HL-60 (cell line): Measurements from ENCODE around the gene SAPCD2.

Source experiments
- CTCF ChIP-seq: IDR thresholded peaks from one replicate; pipeline ENCODE4 v1.5.1; 2011; ENCODE audit warnings: low read length, control low read depth, inconsistent platforms; ENCODE audit not compliant: insufficient read depth
- POLR2AphosphoS5 ChIP-seq: IDR thresholded peaks from 2 replicates; pipeline ENCODE4 v1.6.1; 2012; ENCODE audit warnings: low read depth
- REST ChIP-seq: IDR thresholded peaks from 2 replicates; pipeline ENCODE4 v1.6.1; 2012; ENCODE audit warnings: low read depth; ENCODE audit not compliant: insufficient replicate concordance
- SPI1 ChIP-seq: IDR thresholded peaks from 2 replicates; pipeline ENCODE4 v1.6.1; 2012; ENCODE audit warnings: low read depth, mild to moderate bottlenecking, borderline replicate concordance

DNA sequence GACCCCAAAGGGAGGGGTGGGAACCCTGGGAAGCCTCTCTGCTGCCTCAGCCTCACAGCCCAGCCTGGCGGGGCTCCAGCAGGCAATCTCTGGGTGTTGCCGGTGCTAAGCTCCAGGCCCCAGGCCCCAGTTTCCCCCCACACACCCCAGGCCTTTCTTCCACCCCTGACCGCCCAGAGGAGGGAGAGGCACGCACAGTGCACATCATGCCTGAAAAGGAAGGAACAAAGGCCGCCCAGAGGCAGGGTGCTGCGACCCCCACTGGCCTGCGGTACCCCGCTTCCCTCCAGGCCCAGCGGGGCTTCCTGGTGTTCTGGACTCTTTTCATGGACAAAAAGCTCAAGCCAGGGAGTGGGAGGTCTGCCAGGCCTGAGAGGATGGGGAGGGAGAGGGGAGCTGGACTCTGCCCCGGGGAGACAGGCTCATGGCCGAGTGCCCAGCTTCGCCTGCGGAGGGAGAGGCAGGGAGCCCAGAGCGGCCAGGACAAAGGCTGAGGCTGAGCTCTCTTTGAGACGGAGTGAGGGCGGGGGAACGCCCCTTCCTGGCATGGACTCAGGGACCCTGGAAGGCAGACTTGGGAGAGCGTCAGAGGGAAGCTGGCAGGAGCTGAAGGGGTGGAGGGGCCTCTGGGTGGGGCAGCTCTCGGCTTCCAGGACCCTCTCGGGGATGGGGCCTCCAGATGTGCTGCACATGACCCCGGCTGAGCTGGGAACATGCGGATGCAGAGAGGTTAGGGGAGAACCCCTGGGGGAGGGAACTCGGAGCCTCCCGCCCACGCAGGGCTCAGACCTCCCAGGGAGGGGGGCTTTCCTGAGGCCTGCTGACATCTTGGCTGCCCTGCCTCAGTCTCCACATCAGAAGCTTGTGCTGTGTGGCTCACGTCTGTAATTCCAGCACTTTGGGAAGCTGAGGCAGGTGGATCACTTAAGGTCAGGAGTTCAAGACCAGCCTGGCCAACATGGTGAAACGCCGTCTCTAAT, 14.7 kb downstream of the SAPCD2 start:
- TF ChIP-seq SPI1 (no peak), CTCF (no peak), REST (no peak), POLR2AphosphoS5 (no peak)
